Lower leg skin (tissue), 3 donors: ENCODE data around the gene ADCY10.
"Not testable (repeated sequence)": the region's sequence is repeated elsewhere in the genome, so short reads cannot be mapped to it uniquely, and the experiment has no call there.

ENCODE experiments used
- POLR2A ChIP-seq, 2 donors: fragments of 450-650 bp; IDR thresholded peaks; one replicate each; pipeline ENCODE4 v1.6.1; 2016 to 2017; ENCODE audit warnings: antibody characterized with exemption in 2 of 2, mild to moderate bottlenecking in 1 of 2, moderate library complexity in 1 of 2
- TF ChIP-seq, protein P1 (sequence below), 3 donors: fragments of 450-650 bp; IDR thresholded peaks; one replicate each; pipeline ENCODE4 v1.5.1; 2016; ENCODE audit warnings: antibody characterized with exemption in 3 of 3, mild to moderate bottlenecking in 3 of 3, moderate library complexity in 2 of 3

DNA sequence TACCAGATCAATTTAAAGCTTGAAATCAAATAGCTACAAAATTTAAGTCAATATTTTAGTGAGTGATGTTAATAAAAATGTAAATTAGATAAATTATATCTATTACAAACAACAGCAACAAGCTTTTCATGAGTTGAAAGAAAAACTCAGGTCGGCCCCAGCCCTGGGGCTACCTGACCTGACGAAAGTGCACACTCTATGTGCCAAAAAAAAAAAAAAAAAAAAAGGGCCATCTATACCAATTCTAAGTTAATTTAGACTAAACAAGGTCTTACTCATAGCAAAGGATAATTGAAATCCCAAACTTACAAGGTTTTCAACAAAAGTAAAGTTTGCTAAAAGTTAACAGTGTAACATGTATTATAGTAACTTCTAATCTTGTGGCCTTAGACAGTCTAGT is 47.6 kb downstream of the ADCY10 start:
- TF ChIP-seq, protein P1, sequence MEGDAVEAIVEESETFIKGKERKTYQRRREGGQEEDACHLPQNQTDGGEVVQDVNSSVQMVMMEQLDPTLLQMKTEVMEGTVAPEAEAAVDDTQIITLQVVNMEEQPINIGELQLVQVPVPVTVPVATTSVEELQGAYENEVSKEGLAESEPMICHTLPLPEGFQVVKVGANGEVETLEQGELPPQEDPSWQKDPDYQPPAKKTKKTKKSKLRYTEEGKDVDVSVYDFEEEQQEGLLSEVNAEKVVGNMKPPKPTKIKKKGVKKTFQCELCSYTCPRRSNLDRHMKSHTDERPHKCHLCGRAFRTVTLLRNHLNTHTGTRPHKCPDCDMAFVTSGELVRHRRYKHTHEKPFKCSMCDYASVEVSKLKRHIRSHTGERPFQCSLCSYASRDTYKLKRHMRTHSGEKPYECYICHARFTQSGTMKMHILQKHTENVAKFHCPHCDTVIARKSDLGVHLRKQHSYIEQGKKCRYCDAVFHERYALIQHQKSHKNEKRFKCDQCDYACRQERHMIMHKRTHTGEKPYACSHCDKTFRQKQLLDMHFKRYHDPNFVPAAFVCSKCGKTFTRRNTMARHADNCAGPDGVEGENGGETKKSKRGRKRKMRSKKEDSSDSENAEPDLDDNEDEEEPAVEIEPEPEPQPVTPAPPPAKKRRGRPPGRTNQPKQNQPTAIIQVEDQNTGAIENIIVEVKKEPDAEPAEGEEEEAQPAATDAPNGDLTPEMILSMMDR (IDR thresholded peaks at IDR 0.05) = not testable (repeated sequence)
- TF ChIP-seq POLR2A (IDR thresholded peaks at IDR 0.05) = not testable (repeated sequence)
